NCI-H1694 (cell line): ENCODE results near the gene MPPED1.

Source experiments
- DNase-seq: peaks from one replicate; lab custom pipeline; 2025; lab: John Stamatoyannopoulos, UW

The MPPED1 gene

DNA sequence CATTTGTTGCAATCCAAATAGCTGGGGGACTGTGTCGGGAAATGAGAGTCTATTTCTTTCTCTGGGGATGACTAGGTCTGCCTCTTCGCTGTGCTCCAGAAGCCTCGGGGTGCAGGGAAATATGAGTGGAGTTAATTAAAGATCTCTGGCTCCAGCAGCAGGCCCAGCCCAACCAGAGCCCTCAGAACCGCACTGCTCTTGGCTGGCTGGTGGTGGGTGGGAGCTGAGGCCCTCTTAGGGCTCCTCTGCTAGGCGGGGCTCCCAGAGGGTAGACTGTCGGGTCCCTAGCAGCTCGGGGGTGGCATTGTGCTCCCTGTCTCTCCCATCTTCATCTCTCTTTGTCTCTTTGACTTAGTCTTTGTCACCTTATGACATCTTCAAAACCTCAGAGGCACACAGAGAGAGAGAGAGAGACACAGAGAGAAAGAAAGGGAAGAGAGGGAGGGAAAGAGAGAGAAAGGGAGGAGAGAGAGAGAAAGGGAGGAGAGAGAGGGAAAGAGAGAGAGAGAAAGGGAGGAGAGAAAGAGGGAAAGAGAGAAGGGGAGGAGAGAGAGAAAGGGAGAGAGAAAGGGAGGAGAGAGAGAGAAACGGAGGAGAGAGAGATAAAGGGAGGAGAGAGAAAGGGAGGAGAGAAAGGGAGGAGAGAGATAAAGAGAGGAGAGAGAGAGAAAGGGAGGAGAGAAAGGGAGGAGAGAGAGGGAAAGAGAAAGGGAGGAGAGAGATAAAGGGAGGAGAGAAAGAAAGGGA, 20.2 kb downstream of the MPPED1 start:
- DNase-seq = no peak

DNA sequence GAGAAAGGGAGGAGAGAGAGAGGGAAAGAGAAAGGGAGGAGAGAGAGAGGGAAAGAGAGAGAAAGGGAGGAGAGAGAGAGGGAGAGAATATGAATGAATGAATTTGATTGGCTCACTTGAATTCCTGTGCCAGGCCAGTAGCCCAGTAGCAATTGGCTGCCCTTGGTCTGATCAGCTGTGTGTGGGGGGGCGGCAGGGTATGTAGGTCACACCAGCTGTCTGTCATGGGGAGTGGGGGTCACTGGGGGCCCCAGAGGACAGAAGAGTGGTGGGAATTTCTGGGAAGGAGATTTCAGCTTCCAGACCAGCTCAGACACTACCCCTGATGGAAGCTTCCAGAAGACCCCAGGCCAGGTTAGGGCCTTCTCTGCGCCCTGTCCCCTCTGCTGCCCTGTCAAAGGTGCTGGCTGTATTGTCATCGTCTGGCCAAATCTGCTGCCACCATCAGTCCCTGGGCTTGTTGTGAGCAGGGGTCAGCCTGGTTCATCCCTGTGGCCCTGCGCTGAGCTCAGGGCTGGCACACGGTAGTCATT, 21.1 kb downstream of the MPPED1 start:
- DNase-seq = no peak

DNA sequence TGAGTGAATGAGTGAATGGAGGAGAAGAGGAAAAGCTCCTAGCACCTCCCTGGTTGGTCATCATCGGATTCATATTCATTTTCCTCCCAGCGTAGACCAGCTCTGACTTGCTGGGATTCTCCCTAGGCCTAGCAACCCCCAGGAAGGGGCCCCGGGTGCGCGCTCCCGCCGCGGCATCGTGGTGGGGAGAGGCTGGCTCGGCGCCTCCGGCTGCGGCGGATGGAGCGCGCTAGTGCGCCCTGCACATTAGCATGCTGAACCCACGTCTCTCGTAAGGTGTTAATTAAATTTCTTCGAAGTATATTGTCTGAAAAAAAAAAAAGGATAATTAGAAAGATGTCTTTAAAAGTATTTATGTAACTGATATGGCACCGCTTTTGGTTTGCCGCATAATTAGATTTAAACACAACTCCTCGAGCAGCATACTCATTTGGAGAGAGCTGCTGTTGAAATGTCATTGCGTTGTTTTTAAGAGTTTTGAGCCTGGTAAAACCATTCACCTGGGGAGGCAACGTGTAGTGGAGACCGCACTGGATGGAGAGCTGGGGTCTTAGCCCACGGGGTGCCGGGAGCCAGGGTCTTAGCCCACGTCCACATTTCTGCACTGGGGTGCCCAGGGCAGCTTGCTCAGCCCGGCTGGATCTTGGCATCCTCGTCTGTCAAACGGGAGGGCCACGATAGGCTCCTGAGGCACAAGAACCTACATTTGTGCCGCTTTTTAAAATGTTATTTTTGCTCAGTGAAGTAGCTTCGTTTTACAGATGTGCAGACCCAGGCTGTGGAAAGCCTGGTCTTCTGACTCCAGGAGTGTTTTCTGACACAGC, 21.8 kb downstream of the MPPED1 start:
- DNase-seq = no peak

DNA sequence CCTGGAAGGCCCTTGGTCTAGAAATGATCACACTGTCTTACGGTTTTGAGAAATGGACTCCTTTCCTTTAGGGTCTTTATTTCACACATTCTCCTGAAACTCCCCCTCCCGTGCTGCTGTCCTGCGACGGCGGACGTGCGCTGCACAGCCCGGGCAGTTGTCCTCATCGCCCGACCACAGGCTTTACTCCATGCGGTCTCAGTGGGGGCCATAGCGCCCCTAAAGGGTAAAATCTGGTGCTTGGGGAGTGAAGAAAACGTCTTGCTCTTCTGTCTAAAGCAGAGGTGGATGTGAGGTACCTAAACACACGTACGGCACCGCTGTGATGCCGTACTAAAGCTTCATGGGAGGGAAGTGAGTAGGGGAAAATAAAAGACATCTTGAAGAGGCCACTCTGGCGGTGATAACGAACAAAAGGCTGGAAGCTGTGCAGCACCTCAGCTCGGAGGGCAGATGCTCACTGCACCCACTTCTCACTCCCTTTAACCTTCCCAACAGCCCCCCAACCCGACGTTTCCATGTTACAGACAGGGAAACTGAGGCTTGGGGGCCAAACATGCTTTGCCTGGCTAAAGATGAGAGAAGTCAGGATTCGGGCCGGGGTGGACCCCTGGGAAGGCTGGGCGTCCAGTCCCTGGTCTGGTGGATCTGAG, 22.6 kb downstream of the MPPED1 start:
- DNase-seq = no peak

DNA sequence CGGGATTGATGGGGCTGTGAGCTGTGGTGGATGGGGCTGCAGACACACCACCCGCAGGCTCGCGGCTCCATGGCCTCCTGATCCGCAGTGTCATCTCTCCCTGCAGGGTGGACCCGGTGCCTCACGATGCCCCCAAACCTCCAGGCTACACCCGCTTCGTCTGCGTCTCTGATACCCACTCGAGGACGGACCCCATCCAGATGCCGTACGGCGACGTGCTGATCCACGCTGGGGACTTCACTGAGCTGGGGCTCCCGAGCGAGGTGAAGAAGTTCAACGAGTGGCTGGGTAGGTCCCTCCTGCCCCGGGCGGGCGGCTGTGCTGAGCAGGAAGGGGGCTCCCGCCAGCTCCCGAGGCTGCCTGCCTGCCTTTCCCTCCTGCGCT, 23.1 kb downstream of the MPPED1 start:
- DNase-seq = no peak

DNA sequence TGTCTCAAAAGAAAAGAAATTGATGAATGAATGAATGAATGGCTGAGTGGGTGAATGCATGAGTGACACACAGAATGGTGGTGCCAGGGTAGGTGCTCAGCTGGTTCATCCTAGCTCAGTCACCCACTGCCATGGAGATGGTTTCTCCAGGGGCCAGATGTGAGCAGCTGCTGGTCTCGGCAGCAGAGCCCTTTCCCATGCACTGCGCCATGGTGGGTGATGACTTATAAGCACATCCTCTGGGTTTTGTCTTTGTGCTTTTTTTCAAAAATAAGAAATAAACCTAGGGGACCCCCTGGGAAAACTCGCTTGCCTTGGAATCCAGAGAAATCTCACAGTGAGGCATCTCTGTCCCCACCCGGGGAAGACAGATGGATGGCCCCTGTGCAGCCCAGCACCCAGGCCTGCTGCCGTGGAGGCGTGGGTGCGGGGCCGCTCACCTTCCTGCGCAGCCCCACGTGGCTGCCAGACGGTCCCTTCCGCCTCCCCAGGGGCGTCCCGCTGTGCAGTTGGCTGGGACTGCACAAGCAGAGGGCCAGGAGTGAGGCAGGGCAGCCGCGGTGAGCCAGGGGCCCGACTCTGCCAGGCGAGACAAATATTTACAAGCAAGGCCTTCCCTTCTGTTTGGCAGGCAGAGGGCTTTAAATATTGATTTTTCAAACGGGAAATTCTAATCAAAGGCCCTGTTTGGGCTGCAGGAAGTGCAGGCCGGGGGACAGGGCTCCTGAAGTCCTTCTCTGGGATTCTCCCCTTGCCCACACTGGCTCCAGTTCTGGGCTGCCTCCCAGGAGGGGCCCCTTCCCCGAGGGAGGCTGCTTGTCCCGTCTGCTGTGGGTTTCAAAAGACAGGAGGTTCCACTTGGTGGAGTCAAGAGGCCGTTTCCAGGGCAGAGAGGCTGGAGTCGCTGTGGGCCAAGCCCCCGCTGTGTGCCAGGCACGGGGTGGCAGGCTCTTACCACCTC, 24.3 kb downstream of the MPPED1 start:
- peak; percentile 77 for DNase-seq

DNA sequence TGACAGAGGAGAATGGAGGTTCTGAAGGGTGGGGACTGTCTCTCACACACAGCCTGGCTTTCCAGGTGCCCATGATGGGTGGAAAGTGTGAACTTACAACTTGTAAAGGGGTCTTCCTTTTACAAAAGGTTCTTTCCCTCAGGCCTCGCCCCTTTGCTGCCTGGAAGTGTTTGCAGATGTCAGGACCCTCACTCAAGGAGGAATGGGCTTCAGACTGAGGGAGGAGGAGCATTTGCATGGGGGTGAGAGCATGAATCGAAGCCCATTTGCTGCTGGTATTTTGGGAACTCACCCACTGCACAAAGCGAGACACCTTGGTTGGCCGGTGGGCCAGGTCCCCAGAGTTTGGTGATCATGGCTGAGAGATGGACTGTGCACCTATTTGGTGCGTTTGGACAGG, 25.1 kb downstream of the MPPED1 start:
- DNase-seq = no peak

DNA sequence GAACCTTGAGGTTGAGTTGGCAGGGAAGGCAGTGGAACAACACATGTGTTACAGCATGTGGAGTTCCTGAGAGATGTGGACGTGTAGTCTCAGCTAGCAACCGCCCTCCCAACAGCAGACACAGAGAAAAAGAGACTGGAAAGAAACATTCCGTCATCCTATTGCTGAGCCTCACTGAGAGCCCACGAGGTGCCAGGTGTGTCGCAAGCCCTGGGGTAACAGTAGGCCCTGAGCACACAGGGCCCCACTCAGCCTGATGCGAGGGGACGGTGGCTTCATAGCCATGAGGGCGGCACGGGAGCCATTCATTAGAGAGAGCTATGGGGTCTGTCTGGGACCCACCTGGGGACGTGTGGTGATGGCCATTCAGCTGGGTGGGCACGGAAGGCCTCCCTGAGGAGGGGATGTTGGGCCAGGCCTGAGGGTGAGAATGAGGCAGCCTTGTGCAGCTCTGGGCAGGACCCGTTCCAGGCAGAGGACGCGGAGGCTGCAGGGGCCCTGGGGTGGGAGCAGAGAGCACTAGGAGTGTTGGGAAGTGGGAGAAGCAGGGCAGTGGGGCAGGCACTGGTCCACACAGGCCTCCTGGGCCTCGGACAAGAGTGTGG, 26.2 kb downstream of the MPPED1 start:
- no peak for DNase-seq

DNA sequence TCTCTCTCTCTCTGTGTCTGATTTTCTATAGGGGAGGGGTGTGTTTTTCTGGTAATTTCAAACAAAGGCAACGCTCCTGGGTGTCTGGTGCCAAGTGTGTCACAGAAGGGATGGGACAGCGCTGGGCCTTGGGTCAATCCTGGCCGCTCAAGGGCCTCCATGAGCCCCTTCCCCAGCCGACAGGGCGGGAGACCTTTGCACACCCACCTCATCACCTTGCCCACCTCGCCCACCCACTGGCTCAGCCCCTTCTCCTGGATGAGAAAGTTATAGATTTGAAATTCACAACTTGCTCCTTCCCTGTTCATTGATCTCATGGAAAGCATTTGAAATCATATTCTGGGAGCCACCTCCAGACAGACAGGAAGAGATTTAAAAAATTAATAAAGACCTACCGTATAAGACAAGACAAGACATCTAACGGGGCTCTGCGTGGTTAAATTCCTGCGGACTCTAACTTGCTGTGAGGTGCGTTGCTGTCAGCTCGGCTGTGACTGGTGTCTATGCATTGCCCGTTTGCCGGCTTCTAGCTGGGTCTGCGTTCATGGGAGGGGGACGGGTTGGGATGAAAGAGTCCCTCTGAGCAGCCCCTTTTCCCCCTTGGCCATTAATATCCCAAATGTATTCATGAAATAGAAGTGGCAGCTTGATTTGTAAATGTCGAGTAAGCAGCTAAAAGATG, 27.0 kb downstream of the MPPED1 start:
- DNase-seq = no peak

DNA sequence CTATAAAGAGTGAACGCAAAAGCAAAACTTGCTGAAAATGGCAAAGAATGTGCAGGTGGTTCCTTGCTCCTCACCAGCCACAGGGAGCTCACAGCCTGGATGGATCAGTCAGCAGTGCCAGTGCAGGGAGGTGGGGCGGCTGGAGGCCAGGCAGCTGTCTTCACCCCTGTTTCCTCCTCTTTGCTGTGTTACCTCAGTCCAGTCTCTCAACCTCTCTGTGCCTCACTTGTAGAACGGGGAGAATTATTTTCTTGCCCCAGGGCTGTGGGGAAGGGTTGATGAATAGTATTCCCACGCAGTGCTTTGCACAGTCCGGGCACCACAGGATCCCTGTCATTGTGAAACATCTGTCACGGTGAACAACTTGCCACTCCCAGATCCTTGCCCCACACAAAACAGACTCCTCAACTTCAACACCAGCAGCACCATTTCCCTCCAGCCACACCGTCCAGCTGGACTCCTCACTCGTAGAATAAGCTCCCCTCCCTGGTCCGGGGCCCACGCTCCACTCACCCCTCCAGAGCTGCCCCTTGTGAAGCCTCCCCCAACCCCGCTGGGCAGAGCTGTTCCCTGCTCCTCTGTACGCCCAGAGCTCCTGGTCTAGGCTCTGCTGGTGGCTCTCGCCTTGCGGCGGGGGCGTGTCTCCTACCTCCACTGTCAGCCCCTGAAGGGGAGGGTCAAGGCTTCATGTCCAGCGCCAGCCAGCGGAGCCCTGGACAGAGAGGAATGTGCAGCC, 27.7 kb downstream of the MPPED1 start:
- no peak for DNase-seq

DNA sequence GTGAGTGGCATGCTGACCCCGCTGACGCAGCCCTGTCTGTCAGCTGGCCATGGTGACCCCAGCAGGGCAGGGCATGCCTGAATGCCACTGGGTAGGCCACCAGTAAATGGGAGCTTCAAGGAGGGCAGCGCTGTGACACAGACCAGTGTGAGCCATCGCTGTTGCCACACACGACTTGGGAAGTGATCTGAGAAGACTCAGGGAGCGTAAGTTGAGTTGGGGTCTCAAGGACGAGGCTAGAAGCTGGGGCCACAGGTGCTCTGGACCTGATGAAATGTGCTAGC, 28.2 kb downstream of the MPPED1 start:
- no peak for DNase-seq

DNA sequence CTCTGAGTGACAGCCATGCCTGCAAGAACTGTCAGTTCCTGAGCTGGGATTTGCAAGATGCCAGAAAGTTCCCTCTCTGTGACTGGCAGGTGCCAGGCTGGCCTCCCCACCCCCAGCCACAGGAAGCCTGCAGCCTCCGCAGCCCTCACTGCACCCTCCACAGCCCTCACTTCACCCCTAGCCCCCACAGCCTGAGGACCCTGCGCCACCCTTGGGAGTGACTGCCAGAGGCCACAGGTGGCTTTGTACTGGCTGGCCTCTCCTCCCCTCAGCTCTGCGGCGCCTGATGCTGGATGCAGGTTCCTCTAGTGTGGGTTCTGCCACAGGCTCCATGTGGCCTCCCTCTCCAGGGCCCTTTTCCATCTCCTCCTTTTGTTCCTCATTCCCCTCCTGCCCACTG, 28.7 kb downstream of the MPPED1 start:
- DNase-seq = no peak

DNA sequence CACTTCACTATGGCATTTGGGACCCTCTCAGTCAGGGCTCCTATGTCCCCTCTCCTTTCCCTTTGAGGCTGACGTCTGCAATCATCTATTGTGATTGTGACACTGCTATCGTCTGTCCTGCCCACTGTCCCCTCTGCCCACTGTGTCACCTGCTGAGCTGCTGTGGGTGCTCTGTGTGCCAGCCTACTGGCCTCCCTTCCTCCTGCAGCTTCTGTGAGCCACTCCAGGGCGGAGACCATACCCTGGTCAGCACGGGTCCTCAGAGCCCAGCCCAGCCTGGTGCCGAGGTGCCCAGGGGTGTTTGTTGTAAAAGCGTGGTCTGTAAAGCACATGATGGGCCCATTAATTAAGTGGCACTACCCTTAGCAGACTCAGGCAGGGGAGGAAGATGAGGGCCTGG, 29.4 kb downstream of the MPPED1 start:
- no peak for DNase-seq

DNA sequence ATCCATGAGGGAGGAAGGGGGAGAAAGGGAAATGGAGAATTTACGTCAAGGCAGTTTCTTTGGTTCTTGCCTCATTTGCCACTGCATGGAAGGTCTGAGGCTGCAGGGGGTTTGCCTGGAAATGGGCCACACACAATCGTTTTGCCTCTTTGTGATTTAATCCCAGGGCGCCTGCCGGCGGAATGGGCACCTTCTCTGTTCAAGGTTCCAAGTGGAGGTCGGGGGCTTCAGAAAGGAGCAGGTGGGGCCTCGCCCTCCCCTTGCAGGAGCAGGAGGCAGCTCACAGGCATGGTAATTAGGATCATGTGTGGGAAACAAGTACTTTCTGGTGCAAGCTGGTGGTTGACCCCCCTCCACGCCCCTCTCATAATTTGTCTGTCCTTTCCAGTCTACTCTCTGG, 29.9 kb downstream of the MPPED1 start:
- no peak for DNase-seq

DNA sequence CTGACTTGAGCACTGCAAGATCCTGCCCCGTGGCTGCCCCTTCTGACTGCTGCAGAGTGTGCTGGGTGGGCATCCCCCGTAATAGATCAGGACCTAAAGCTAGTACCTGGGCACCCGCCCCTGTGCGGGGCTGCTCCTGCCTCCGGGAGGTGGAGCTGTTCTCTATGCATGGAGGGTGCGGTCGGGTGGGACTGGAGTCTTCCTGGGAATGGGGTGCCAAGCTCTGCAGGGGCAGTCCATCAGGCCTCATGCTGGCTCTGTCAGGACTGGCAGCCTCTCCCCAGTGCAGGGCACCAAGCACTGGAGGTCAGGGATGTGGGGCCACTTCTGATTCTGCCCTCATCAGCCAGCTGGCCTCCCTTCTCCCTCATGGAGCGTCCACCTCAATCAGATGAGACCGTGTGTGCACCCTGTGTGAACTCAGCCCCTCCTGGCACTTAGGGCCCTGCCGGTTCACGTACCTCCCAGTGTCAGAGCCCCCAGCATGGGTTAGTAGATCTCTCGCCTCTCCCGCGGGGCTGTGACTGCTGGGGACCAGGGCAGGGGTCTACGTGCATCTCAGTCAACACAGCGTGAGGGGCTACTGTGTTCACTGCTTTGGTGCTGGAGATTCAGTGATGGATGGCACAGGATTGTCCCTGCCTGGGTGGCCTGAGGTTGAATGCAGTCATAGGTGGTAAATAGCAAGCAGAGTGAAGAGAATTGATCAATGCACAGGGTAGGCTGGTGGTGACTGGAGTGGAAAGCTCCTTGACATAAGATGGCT, 30.8 kb downstream of the MPPED1 start:
- DNase-seq = no peak

DNA sequence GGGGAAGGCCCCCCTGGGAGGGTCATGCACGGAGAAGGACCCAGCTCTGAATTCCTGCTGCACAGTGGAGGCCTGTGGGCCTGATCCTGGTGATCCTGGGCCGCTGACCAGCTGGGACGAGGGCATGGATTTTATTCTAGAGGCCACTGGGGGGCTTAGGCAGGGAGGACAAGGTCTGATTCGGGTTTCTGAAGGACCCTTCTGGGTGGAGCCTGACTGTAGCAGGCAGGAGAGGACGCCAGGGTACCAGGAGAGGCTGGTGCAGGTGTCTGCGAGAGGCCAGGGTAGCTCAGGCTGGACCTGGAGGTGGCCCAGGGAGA, 31.3 kb downstream of the MPPED1 start:
- DNase-seq = no peak

DNA sequence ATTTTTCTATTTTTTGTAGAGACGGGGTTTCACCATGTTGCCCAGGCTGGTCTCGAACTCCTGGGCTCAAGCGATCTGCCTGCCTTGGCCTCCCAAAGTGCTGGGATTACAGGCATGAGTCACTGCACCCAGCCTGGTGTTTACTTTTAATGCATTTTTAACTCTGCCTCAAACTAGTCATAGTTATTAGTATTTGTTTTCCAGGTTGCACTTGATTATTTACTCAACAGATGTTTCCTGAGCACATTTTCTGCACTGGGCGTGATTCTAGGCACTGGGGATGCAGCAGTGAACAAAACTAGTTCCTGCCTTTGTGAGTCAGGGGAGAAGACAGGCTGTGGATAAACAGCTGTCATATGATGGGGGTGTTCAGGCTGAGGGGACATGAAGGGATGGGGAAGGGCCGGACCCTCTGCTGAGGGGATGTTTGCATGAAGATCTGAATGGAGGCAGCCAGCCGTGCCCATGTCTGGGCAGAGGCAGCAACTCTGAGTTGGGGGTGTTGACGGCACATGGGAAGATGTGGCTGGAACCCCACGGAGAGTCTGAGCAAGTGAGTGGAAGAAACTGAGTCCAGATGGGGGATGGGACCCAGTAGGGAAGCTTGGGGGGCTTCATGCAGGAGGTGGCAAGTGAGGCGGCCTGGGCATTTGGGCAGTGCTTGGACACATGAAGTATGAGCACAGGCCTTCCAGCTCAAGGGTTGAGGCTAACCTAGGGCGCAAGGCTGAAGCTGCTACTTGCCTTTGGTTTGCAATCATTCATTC, 34.4 kb downstream of the MPPED1 start:
- peak; percentile 87 for DNase-seq

DNA sequence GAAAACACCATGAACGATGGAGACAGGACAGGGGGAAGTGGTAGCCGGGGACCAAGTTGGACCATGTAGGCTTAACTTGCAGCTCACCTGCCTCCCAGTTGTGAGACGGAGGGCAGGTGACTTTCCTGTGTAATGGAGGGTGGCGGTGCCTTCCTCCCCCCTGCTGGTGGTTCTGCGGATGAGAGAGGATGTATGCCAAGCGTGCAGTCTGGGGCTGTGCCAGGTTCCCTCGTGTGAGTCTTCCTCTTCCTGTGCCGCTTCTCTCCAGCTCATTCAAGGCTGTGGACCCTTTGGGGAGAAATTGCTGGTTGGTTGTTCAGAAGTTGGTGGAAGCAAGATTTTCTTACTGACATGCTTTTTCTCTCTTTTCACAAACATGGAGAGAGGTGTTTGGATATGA, 35.1 kb downstream of the MPPED1 start:
- peak; percentile 79 for DNase-seq

DNA sequence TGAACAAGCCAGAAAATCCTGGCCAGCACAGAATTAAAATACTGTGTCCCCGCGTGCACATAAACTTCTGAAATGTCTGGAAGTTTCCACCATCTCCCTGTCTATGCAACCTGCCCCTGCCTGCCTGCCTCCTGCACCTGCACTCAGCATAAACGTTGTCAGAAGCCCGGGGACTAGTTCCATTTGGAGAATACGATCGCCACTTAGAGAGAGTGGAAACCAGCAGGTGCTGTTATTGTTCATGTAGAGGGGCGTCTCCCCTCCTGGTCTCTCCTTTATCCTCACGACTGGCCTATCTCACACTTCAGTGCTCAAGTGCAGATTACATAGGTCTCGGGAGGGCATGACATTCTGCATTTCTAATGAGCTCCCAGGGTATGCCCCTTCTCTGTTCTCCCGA, 35.6 kb downstream of the MPPED1 start:
- DNase-seq = peak; percentile 21
